PC-9 (cell line): ENCODE data around the gene CKAP2L.

Experiments used
- EZH2 ChIP-seq: fragments of 200-600 bp; sonication (generic); IDR thresholded peaks from 2 replicates; pipeline ENCODE4 v1.8.0; 2017; ENCODE audit warnings: antibody characterized with exemption, low read depth
- TF ChIP-seq, protein P1 (sequence below): fragments of 200-600 bp; sonication (generic); conservative IDR thresholded peaks from 2 replicates; pipeline ENCODE4 v1.6.1; 2017; ENCODE audit warnings: mixed run types, antibody characterized with exemption, mild to moderate bottlenecking, moderate library complexity

DNA sequence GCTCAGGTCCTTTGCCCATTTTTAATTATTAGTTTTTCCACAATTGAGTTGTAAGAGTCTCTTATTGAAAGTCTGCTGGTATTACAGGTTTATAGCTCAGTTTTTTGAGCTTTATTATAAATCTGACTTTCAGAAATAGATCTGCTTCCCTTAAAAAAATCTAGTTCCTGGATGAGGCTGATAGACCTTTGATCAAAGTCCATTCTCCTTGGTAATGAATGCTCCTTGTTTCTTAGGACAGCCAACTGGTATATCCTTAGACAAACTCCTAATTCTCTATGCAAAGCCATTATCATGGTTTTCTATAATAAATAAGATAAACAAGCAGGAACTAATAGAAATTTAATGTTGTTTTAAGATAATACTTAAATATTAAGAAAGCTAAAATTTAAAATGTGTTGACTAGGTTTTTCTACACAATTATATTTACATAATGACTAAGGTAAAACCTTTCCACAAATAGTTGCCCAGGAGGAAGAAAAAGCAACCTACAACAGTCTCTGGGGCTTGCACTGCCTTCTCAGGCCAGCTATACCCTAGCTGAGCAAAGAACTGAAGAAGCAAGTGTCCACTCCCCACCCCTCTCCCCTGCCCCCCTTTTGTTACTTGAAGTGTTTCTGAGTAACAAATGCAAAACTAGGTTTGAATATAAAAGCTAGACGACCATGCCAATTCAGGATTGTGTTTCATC is 26.7 kb downstream of the CKAP2L start:
- TF ChIP-seq, protein P1, sequence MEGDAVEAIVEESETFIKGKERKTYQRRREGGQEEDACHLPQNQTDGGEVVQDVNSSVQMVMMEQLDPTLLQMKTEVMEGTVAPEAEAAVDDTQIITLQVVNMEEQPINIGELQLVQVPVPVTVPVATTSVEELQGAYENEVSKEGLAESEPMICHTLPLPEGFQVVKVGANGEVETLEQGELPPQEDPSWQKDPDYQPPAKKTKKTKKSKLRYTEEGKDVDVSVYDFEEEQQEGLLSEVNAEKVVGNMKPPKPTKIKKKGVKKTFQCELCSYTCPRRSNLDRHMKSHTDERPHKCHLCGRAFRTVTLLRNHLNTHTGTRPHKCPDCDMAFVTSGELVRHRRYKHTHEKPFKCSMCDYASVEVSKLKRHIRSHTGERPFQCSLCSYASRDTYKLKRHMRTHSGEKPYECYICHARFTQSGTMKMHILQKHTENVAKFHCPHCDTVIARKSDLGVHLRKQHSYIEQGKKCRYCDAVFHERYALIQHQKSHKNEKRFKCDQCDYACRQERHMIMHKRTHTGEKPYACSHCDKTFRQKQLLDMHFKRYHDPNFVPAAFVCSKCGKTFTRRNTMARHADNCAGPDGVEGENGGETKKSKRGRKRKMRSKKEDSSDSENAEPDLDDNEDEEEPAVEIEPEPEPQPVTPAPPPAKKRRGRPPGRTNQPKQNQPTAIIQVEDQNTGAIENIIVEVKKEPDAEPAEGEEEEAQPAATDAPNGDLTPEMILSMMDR = no peak
- TF ChIP-seq EZH2 = no peak
